T47D (cell line): Measurements from ENCODE around the gene ERC2.

ENCODE experiments used
- DNase-seq, 2 experiments: peaks; one replicate each; pipeline versions ENCODE4 v3.0.0 to v3.0.0-alpha.2; 2011 to 2012; ENCODE audit warnings: low read depth in 1 of 2, low spot score in 1 of 2
- JUND ChIP-seq: IDR thresholded peaks from 2 replicates; pipeline ENCODE4 v1.6.1; 2012; ENCODE audit warnings: low read depth
- in situ Hi-C: cut with HindIII; loops from 2 replicates; pipeline ENCODE4 v1.10.0; 2016; ENCODE audit warnings: low sequenced_read_pairs, low pct_unique_long_range_greater_than_20kb

The ERC2 gene

DNA sequence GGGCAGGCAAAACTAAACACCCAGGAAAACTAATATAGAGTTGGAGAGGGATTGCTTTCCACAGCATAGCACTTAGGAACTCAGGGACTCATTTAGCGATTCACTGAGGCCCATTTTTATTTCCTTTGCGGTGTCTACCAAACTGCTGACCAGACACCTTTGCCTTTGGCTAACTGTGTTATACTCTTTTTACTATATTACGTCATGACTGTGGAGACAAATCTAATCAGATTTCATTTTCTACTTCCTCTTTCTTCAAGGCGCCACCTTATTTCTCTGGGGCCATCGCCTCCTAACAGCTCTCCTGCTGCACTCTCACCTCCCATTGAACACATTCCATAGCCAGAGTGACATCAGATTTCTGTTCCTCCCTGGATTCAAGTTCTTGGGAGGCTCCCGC is 765.4 kb downstream of the ERC2 start:
- no peak for DNase-seq
- TF ChIP-seq JUND, result no peak
- in situ Hi-C loops, result no loop called here

DNA sequence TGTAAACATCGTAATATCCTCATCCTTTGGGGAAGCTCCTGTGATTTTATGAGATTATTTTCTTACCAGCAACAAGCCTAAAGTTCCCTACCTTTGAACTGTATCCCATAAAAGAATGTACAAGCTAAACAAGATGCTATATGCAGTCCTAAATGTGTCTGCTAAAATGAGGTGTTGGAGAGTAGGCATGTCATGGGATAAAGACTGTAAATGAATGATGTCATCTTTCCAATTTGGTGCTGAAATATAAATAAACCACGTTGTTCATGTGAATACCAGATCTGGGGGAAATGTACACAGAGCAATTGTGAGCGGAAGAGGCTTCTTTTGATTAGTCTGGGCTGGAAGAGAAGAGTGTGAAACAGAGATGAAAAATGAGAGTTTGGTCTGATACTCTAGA is 766.3 kb downstream of the ERC2 start:
- in situ Hi-C loops, result no loop called here
- no peak for DNase-seq
- TF ChIP-seq JUND, result no peak

DNA sequence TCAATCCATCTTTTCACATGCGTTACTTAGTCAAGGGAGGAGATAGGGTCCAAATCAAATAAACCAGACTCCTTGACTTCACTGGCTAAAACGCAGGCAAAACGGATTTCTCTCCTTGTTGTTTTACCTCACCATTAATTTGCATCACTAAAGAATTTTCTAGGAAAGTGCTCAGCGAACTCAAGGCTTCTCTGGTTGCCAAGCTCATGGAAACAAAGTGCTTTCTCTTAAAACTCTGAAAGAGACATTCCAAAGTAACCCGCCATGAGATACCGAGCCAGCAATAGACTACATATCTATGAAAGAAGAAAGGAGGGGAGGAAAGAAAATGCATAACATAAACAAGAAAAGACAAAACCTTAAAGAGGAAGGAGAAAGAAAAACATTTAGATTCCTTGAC is 769.4 kb downstream of the ERC2 start:
- no peak for TF ChIP-seq JUND
- in situ Hi-C loops, result no loop called here
- DNase-seq, result no peak

DNA sequence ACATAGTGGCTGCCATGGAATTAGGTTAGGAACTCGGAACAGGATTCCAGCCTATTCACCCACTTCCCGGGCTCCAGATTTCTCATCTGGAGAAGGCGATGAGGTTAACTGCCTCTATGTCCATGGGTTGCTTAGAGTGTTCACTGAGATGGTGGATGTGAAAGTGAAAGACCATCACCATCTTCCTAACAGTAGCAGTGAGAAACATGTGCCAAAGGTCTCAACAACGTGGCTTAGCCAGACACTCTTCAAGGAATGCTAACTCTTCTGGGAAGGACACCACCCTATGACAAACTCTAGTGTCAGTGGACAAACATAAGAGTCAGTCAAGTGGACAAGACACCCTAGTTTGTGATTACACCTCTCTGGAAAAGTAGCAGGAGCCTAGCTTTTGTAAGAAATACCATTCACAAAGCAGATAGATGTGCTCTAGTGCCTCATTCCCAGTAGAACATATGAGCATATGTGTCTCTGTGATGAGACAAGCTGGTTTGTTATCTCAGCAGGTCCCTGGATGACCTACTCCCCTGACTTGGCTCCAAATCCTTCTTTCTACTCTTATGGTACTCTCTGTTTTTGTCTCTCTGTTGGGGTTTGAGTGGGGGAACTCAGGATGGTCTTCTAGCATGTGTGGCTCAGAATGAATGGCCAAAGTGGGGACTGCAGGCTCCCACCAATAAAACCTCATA is 770.9 kb downstream of the ERC2 start:
- in situ Hi-C loops, result no loop called here
- no peak for DNase-seq
- no peak for TF ChIP-seq JUND

DNA sequence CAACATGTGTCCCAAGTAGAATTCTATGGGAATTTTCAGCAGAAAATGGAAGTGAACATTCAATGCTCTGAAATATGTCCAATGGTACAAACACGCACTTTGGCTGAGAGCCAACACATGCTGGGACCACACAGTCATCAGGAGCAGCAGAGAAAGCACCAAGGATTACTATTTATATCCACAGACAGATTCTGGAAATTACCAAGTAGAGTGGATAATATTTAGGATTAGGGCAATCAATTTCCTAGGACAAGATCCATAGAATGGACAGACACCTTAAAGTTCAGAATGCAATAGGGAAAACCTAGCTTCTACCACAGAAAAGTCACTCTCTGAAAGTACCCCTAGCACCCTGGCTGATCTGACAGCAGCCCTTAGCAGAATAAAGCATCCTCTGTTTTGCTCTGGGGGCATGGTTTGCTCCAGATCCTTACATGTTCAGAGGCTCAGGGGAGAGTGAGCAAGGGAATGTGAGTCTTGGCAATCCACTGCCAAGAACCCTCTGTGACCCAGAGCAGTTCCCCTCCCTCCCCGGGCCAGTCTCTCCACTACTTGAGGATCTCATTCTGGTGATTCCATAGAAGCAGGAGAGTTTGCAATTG is 775.2 kb downstream of the ERC2 start:
- in situ Hi-C loops, result no loop called here
- no peak for DNase-seq
- TF ChIP-seq JUND, result no peak

DNA sequence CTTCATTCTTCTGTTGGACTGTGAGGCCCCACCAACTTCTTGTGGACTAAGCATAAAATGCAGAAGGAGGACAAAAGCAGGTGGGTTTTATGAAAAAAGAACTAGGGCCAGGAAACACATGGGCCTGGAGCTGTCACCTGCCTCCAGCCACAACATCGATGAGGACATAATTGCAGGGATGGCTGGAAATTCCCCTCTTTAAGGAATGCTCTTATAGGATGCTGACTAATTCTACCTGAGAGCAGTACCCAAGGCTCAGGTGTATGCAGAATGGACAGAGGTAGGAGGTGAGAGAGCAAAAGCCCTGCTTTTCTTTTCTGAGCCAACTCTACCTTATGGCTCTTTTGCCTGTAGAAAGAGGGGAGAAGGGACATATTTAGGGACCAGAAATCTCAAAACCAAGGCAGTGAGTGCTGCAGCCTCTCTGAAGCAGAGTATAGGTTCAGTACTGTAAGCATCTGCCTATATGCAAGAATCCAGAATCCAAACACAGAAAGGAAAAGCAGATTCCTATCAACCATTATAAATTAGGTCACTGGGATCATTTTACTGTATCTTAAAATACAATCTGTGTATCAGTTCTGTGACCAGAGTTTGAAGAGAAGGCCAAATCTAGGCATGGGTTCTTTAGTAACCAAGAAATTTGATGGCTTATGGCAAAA is 775.8 kb downstream of the ERC2 start:
- DNase-seq, result no peak
- TF ChIP-seq JUND, result no peak
- in situ Hi-C loops, result no loop called here

DNA sequence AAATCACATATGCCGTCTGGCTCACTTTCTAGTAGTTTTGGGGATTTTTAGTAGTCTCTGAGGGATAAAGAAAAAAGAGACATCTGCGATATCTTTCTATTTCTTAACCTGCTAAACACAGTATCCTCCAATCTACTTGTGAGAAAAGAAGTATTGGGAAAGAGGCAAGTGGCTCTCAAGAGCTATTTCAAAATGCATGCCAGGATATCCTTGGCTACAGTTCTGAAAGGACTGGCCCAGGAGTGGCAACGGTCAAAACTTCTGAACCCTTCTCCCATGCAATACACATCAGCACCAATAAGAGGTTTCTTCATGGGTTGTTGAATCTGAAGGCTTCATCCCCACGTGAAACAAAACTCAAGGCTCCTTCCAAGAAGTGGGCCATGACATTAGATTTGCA is 777.1 kb downstream of the ERC2 start:
- no peak for DNase-seq
- in situ Hi-C loops, result no loop called here
- TF ChIP-seq JUND, result no peak

DNA sequence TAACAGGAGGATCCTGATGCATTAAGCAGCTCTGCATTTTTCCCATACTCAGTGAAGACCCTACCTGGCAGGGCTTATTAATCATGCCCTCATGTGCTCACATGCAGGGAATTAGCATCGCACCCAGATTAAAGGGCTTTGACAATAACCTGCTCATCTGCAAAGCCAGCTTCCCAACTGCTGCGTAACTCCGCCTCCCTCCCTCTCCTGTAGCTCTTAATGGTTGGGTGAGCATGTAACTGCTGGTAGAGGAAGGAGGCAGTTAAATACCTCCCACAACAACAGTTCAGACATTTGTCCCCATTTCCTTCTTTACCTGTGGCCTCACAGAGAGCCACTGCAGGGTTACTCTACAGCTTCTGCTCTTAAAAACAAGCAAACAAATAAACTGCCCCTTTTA is 777.5 kb downstream of the ERC2 start:
- no peak for TF ChIP-seq JUND
- no peak for DNase-seq
- in situ Hi-C loops, result no loop called here

DNA sequence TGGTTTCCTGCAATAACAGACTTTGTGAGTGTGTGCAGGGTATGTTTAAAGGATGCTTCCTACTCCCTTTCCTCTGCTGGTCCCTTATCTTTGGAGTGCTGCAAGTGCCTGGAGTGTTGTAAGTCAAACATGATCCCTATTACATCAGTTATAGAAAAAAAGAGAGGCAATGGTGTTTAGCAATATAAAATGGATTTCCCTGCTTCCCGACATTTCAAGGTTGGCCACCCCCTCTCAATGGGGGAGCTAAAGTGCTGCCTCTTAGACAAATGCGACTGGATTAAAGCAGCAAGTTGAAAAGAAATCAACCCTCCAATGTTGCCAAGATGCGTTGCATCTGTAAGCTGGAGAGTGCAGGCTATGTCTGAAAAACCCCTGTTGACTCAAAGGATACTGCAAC is 778.1 kb downstream of the ERC2 start:
- no peak for TF ChIP-seq JUND
- in situ Hi-C loops, result no loop called here
- DNase-seq, result no peak

DNA sequence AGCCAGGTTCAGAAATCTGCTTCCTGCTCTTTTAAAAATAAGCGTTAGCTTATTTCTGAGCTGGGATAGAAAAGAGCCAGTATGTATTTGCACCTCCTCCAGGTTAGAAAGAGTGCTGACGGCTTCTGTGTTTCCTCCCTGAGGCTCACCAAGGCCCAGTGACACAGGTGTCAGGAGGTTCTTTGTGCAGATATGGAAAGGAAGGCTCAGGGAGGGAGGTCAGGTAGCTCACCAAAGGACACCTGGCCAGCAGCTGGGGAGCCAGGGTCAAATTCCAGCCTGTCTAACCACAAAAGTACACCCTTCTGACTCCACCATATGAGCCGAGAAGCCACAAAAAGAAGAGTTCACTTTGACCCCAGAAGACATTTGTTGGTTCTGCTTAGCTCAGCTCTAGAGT is 780.1 kb downstream of the ERC2 start:
- no peak for DNase-seq
- in situ Hi-C loops, result no loop called here
- no peak for TF ChIP-seq JUND

DNA sequence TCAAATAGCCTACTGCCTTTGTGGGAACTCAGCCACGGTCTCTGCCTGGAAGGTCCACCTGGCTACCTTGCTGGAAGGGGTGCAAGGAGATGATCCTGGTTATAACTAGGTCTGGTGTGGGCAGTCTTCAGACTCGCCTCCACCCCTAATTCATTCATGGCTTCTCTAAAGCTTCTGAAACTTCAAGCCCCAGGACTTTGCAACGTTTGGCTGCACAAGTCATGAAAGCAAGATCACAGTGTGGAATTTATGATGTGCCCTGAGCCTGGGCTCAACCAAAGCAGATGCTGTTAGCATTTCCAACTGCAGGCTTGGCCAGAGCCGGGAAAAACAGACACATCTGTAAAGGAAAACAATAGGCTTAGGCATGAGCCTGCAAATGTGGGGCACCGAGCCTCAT is 780.7 kb downstream of the ERC2 start:
- DNase-seq, result no peak
- in situ Hi-C loops, result no loop called here
- TF ChIP-seq JUND, result no peak

DNA sequence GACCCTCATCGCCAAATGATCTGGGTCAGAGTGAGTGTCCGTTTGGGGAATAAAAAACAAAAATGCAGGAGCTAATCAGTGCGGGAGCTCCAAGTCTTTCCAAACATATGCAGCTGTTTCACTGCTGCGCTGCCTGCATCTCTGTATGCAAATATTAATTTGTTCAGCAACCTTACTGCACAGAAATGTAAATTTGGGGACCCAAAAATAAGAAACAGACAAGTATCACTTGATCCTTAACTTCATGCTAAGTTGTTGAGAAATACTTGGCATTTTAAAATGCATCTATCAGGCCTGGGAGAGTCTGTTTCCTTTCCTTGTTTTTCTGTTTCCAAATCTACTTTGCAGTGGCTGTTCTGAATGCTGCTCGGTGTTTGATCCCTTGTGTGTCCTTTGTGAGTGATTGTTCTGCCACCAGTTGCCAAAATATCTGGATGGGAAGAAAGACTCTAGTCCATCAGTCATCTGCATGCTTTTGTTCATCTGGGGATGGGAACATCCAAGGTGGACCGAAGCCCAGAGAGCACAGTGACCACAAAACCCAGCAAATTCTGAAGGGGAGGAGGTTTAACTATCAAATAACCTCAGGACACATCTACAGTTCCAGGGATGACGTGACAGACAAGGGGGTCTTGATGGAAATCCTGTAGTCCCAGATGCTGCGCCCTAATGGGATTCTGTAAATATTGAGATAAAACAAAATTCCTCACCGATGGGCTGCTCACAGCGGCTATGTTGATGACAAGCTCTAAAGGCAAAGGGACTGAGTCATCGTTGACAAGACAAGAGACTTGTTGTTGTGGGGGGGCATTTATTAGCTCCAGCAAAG is 781.6 kb downstream of the ERC2 start:
- in situ Hi-C loops, result no loop called here
- no peak for DNase-seq
- TF ChIP-seq JUND, result no peak
